T-helper 1 cell treated with Interleukin-12 subunit alpha and Interleukin-12 subunit beta and Interleukin-4 antibody, amounts not matched to agents 30 μg/mL and 1 μg/mL, for 36 hours (primary cell): Measurements from ENCODE around the gene EIF2B1.
A peak's percentile ranks its signal among the peaks of the same experiment; 100 is the strongest.
"Not testable (repeated sequence)": the region's sequence is repeated elsewhere in the genome, so short reads cannot be mapped to it uniquely, and the experiment has no call there.

Source experiments
- H3K27ac Mint-ChIP-seq: one replicate; pipeline ENCODE4 v1.8.0; 2021; ENCODE audit warnings: mild to moderate bottlenecking, mixed read lengths
- H3K27me3 Mint-ChIP-seq: one replicate; pipeline ENCODE4 v1.8.0; 2021; ENCODE audit warnings: low read depth, mixed read lengths
- H3K36me3 Mint-ChIP-seq: one replicate; pipeline ENCODE4 v1.8.0; 2021; ENCODE audit warnings: low read depth, mixed read lengths
- H3K4me1 Mint-ChIP-seq: one replicate; pipeline ENCODE4 v1.8.0; 2021; ENCODE audit warnings: low read depth, mixed read lengths
- H3K4me3 Mint-ChIP-seq: one replicate; pipeline ENCODE4 v1.8.0; 2021; ENCODE audit warnings: mild to moderate bottlenecking, moderate library complexity, mixed read lengths
- H3K9me3 Mint-ChIP-seq: one replicate; pipeline ENCODE4 v1.8.0; 2021; ENCODE audit warnings: mixed read lengths

Gene EIF2B1

DNA sequence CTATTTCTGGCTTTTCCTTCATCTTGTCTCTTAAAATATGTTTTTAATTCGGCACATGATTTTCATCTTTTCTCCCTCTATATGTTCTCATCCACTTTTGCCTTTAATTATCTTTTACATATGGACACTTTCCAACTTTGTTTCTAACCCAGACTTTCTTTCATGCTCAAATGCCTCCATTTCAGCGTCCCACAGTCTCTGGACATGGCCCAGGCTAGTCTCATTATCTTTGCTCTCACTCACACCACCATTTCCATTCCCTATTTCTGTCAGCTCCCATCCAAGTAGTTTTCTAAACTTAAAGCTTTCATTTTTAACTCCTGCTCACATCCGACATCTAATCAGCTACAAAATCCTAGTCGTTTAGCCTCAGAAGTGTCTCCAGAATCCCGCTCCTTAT, 14.9 kb upstream of the EIF2B1 start:
- no peaks in the 10 kb centered on the region for H3K9me3 Mint-ChIP-seq
- no peak overlapping the region for H3K27ac Mint-ChIP-seq
- H3K4me1 Mint-ChIP-seq = no peaks in the 10 kb centered on the region
- no peaks in the 10 kb centered on the region for H3K27me3 Mint-ChIP-seq
- peaks cover 26% of the 10 kb centered on the region for H3K36me3 Mint-ChIP-seq
- H3K4me3 Mint-ChIP-seq = no peak overlapping the region

DNA sequence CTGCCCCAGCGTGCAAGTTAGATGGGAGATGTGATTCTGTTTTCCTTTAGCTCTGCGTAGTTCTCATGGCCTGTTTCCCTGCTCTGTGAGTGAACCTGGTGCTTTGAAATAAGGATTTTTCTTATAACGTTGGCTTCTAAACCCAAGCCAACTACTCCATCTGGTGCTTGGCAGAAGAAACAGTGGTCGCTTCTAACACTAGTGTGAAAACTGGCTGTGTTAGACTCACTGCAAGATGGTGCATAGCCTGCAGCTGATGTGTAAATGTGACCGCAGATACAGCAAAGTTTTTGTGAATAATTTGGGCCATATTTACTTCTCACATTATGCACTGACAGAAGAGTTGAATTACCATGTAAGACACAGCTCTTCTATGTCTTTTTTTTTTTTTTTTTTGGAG, 12.4 kb upstream of the EIF2B1 start:
- Mint-ChIP-seq H3K36me3 (peaks cover 19% of the 10 kb centered on the region), H3K27ac (no peak overlapping the region), H3K27me3 (no peaks in the 10 kb centered on the region), H3K4me1 (no peaks in the 10 kb centered on the region), H3K4me3 (no peak overlapping the region), H3K9me3 (no peaks in the 10 kb centered on the region)

DNA sequence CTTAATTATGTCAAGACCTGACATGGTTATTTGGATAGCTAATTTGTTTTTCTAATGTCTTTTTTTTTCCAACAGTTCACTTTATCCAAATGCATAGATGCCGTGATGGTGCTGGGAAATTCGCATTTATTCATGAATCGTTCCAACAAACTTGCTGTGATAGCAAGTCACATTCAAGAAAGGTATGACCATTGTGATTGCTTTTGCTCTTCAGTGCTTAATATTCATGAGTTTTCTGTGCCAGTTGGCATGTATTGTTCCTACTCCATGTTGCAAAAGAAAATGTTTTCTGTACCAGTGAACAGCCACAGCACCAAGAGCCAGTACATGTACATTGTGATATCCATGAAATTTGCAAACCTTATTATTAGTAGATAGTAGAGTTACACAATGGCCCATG, 11.9 kb upstream of the EIF2B1 start:
- Mint-ChIP-seq H3K27me3 (no peaks in the 10 kb centered on the region), H3K36me3 (peaks cover 16% of the 10 kb centered on the region)

DNA sequence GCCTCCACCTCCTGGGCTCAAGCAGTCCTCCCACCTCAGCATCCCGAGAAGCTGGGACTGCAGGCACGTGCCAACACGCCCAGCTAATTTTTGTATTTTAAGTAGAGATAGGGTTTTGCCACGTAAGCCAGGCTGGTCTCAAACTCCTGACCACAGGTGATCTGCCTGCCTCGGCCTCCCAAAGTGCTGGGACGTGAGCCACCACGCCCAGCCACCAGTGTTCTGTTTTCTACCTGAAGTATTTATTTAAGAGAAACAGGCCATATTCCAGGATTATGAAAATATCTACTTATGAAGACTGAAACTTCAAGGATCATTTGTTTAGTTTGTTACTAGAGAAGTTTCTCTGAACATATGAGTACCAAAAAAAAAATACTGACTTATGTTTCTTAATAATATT, 10.4 kb upstream of the EIF2B1 start:
- H3K4me3 Mint-ChIP-seq = no peak overlapping the region
- no peaks in the 10 kb centered on the region for H3K4me1 Mint-ChIP-seq
- H3K27me3 Mint-ChIP-seq = no peaks in the 10 kb centered on the region
- peaks cover 19% of the 10 kb centered on the region for H3K36me3 Mint-ChIP-seq
- no peaks in the 10 kb centered on the region for H3K9me3 Mint-ChIP-seq
- H3K27ac Mint-ChIP-seq = no peak overlapping the region

More for the DNA sequence above, 11.9 kb upstream of the EIF2B1 start:
- Mint-ChIP-seq H3K4me3 (no peak overlapping the region), H3K27ac (no peak overlapping the region), H3K4me1 (no peaks in the 10 kb centered on the region), H3K9me3 (no peaks in the 10 kb centered on the region)

DNA sequence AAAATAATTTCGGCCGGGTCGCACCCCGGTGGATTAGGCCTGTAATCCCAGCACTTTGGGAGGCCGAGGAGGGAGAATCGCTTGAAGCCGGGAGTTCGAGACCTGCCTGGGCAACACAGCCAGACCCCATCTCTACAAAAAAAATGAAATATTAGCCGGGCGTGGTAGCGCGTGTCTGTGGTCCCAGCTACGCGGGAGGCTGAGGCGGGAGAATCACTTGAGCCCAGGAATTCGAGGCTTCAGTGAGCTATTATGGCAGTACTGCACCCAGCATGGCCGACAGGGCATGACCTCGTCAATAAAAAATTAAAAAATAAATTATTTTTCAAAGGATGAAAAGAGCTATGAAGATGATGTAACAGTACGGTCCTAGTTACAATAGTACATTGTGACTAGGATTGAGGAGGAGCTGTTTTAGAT, 666 bp upstream of the EIF2B1 start:
- Mint-ChIP-seq H3K4me1 (peaks cover 24% of the 10 kb centered on the region), H3K9me3 (no peaks in the 10 kb centered on the region), H3K36me3 (peaks cover 19% of the 10 kb centered on the region), H3K27me3 (no peaks in the 10 kb centered on the region), H3K27ac (peak overlapping the region; percentile 98), H3K4me3 (peak overlapping the region; percentile 99)

DNA sequence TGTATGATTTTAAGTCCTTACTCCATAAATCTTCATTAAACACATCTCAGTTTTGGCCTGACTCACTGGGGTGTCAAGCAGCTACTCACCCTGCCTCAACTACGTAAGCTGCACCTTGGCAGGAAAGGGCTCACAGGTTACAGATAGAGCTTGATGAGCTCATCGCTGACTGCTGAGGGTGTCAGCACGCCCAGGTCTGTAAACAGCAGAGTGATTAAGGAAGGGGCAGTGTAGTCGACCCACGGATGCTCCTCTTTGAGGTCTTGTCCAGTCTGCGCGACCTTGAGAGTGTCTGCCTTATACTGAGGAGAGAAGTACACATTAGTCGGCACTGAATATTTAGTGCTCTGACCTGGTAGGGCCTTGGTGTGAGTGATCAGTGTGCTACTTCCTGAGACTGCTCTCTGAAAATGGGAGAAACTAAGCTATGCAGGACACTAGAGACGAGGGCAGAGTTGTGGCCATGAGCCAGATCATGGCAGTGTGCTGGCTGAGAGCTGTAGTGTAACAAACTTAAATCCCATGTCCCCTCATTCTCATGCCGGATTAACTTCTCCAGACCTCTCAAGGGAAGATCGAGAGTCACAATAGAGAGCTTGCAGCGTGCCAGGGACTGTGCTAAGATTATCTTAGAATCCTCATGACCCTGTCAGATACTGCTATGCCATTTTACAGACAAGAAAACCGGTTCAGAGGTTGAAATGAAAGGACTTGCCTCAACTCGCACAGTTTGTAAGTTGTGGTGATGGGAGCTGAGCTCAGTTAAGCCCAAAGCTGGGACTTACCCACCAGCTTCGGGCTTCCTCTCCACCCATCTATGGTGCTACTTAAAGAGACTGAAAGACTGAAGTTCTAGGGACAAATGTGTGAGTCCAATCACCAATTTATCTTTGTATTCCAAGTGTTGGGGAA, 11.6 kb downstream of the EIF2B1 start:
- Mint-ChIP-seq H3K4me3 (no peak overlapping the region), H3K36me3 (peaks cover 56% of the 10 kb centered on the region), H3K27ac (no peak overlapping the region), H3K9me3 (no peaks in the 10 kb centered on the region), H3K27me3 (no peaks in the 10 kb centered on the region), H3K4me1 (peaks cover 4% of the 10 kb centered on the region)

DNA sequence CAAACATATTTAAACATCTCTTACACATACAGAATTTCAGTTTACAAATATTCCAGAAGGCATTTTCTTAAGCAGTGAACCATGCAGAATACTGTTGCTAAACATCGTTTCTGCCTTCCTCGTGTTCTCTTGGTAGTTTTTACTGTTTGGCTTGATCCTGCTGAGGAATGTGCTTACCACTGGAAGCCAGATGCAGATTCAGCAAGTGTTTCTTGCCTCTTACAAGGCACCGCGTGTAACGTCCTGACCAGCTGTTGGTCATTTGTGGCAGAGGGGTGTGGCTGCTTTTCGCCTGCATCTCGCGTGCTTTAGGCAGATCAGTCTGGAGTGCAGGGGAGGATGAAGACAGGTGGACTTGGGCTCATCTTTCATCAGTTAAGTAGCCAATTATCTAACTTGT, 12.4 kb downstream of the EIF2B1 start:
- no peaks in the 10 kb centered on the region for H3K9me3 Mint-ChIP-seq
- H3K27ac Mint-ChIP-seq = no peak overlapping the region
- H3K36me3 Mint-ChIP-seq = peaks cover 57% of the 10 kb centered on the region
- H3K4me3 Mint-ChIP-seq = no peak overlapping the region
- H3K27me3 Mint-ChIP-seq = no peaks in the 10 kb centered on the region
- H3K4me1 Mint-ChIP-seq = peaks cover 4% of the 10 kb centered on the region

DNA sequence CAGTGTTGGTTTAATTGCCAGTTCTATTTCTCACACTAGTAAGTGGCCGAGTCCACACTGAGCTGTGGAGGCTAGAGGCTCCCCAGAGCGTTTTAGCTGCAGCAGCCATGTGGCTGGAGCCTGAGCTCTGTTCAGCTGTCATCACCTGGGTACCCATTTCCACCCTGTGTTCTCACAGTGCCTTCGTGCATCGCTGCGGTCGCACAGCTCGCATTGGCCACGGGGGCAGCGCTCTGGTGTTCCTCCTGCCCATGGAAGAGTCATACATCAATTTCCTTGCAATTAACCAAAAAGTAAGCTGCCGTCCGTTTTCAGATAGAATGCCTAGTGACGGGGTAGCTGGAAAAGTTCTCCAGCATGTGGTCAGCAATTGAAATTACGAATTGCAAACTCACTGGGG, 15.9 kb downstream of the EIF2B1 start:
- H3K4me3 Mint-ChIP-seq = no peak overlapping the region
- H3K27ac Mint-ChIP-seq = no peak overlapping the region
- H3K36me3 Mint-ChIP-seq = peaks cover 61% of the 10 kb centered on the region
- H3K4me1 Mint-ChIP-seq = peaks cover 2% of the 10 kb centered on the region
- no peaks in the 10 kb centered on the region for H3K9me3 Mint-ChIP-seq
- no peaks in the 10 kb centered on the region for H3K27me3 Mint-ChIP-seq

DNA sequence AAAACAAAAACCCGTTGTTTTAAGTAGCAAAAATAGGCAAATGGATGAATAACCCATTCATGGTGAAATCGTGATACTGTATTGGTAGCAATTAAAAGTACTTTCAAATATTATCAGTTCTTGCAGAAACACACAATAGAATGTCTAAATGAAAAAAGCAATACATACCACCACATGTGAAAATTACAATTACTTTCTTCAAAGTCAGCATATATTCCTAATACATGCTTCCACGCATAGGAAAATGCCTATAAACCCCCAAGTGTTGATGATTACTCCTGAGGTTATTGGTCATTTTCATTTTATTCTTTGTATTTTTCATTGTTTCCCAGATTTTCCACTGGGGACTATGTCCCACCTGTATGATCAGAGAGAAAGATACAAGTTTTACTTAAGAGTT, 16.3 kb downstream of the EIF2B1 start:
- Mint-ChIP-seq H3K27me3 (no peaks in the 10 kb centered on the region), H3K4me1 (peaks cover 2% of the 10 kb centered on the region), H3K27ac (no peak overlapping the region), H3K9me3 (no peaks in the 10 kb centered on the region), H3K36me3 (peaks cover 64% of the 10 kb centered on the region), H3K4me3 (no peak overlapping the region)

DNA sequence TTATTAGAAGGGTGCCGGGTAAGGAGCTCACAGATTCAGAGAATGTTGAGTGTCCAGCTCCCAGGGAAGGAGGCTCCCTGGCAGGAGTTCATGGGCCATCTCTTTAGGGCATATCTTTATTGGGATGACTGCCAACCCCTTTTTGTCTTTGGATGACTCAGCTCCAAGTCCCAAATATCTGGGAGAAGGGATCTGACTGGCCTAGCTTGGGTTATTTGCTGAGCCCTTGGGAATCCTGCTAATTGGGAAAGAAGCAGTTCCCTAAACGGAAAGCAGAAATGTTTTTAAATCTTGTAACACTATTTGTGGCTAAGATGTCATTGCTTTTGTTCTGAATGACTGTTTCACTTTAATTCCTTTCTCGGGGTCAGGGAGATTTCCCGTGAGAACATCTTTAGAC, 19.0 kb downstream of the EIF2B1 start:
- H3K36me3 Mint-ChIP-seq = peaks cover 56% of the 10 kb centered on the region
- no peak overlapping the region for H3K27ac Mint-ChIP-seq
- peaks cover 2% of the 10 kb centered on the region for H3K4me1 Mint-ChIP-seq
- H3K9me3 Mint-ChIP-seq = no peaks in the 10 kb centered on the region
- H3K4me3 Mint-ChIP-seq = no peak overlapping the region
- H3K27me3 Mint-ChIP-seq = no peaks in the 10 kb centered on the region

DNA sequence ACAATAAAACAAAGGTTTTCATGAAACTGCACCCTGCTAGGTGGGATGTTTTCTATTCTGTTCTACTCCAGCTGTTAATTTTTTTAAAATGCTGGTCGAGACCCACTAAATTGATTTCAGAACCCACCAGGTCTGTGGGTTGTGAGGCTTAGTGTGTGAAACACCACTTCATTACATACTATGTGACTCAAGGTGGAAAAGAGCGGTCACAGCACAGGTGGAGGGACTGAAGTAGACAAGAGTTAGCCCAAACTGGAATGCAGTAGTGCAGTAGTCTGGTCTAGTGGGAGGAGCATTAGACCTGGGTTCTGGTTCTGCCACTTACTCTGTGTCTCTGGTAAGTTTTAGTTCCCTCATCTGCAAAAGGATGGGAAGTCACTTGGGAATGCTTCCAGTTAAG, 19.4 kb downstream of the EIF2B1 start:
- Mint-ChIP-seq H3K36me3 (peaks cover 54% of the 10 kb centered on the region), H3K27me3 (no peaks in the 10 kb centered on the region), H3K4me3 (no peak overlapping the region), H3K4me1 (peaks cover 2% of the 10 kb centered on the region), H3K27ac (no peak overlapping the region), H3K9me3 (no peaks in the 10 kb centered on the region)

DNA sequence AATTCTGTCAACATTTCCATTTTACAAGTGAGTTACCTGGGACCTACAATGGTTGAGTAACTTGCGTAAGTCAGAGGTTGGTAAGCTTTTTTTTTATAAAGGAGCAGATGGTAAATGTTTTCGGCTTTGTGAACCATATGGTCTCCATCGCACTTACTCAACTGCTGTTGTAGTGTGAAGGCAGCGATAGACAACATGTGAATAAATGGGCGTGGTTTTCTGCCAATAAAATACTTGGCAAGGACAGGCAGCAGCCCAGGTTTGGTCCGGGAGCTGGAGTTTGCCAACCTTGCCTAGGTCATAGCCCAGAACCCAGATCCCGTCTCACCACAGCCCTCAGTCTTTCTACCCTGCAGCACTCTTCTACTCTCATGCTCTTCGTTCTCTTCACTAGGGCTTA, 25.3 kb downstream of the EIF2B1 start:
- no peaks in the 10 kb centered on the region for H3K9me3 Mint-ChIP-seq
- peaks cover 5% of the 10 kb centered on the region for H3K4me1 Mint-ChIP-seq
- H3K27me3 Mint-ChIP-seq = no peaks in the 10 kb centered on the region
- no peak overlapping the region for H3K27ac Mint-ChIP-seq
- no peak overlapping the region for H3K4me3 Mint-ChIP-seq
- peaks cover 40% of the 10 kb centered on the region for H3K36me3 Mint-ChIP-seq

DNA sequence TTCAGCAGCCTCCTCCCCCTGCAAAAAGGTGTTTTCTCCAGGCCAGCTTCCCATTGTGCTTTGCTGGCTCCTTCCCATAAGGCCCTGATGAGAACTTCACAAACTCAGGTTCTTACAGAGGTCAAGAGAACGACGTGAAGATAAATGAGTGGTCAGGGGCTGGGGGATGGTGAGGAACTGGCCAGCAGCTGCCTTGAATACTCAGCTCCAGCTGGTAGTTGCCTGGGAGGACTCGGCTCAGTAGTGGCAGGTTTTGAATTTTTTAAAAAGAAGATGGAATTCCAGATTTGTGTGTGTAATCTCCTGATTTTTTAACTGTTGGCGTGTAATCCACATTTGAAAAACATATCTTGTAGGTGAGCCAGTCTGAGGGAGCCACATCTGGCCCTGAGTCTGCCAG, 25.7 kb downstream of the EIF2B1 start:
- H3K4me1 Mint-ChIP-seq = peaks cover 9% of the 10 kb centered on the region
- H3K4me3 Mint-ChIP-seq = no peak overlapping the region
- no peaks in the 10 kb centered on the region for H3K27me3 Mint-ChIP-seq
- peaks cover 41% of the 10 kb centered on the region for H3K36me3 Mint-ChIP-seq
- H3K9me3 Mint-ChIP-seq = no peaks in the 10 kb centered on the region
- no peak overlapping the region for H3K27ac Mint-ChIP-seq

DNA sequence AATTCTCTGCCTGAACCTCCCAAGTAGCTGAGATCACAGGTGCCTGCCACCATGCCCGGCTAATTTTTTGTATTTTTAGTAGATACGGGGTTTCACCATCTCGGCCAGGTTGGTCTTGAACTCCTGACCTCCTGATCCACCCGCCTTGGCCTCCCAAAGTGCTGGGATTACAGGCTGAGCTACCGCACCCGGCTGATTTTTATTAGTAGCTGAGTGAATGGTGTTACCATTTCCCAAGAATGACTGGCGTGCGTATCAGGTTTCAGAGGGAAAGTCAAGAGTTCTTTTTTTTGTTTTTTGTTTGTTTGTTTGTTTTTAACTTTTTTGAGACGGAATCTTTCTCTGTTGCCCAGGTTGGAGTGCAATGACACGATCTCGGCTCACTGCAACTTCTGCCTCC, 30.0 kb downstream of the EIF2B1 start:
- H3K27ac Mint-ChIP-seq, H3K27me3 Mint-ChIP-seq, H3K9me3 Mint-ChIP-seq: not testable (repeated sequence)
- Mint-ChIP-seq H3K4me3 (peak overlapping the region; percentile 92), H3K36me3 (peaks cover 31% of the 10 kb centered on the region), H3K4me1 (peaks cover 16% of the 10 kb centered on the region)

DNA sequence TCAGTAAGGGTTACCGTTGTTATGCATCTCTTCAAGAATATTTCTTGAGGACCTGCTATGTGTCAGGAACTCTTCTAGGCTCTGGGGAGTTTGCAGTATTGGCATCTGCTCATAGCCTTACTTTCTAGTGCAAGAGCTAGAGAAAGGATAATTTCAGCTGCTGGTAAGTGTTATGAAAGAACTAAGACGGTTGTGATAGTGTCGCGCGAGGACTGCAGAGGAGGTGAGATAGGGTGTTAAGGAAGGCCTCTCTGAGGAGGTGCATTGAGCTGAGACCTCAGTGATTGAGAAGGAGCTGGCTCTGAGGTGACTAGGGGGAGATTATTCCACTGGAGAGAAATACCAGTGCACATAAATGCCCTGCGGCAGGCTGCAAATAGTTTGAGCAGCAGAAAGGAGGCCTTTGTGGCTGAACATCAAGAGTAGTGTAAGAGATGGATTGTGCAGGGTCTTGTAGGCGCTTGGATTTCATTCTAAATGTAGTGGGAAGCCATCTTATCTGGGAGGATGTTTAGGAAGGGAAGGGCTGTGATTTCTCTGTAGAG, 30.8 kb downstream of the EIF2B1 start:
- Mint-ChIP-seq H3K27me3 (no peaks in the 10 kb centered on the region), H3K4me1 (peaks cover 15% of the 10 kb centered on the region), H3K4me3 (peak overlapping the region; percentile 92), H3K36me3 (peaks cover 30% of the 10 kb centered on the region), H3K27ac (peak overlapping the region; percentile 76), H3K9me3 (no peaks in the 10 kb centered on the region)
